Subcutaneous abdominal adipose tissue (tissue), 5 donors: Measurements from ENCODE around the gene KDM3A.
"Not testable (repeated sequence)": the region's sequence is repeated elsewhere in the genome, so short reads cannot be mapped to it uniquely, and the experiment has no call there.

ENCODE experiments used
- H3K27ac ChIP-seq: one replicate; pipeline ENCODE4 v1.7.0; 2013; ENCODE audit warnings: low read depth, mild to moderate bottlenecking, inconsistent platforms, low read length, moderate library complexity
- H3K27me3 ChIP-seq, 5 donors: one replicate each; pipeline ENCODE4 v1.7.0; 2013; ENCODE audit warnings: low read length in 5 of 5, inconsistent platforms in 1 of 5; ENCODE audit not compliant: control insufficient read depth in 5 of 5, insufficient read depth in 4 of 5
- H3K36me3 ChIP-seq, 5 donors: one replicate each; pipeline ENCODE4 v1.7.0; 2013; ENCODE audit warnings: low read length in 5 of 5; ENCODE audit not compliant: control insufficient read depth in 5 of 5, insufficient read depth in 5 of 5
- H3K4me1 ChIP-seq, 5 donors: one replicate each; pipeline ENCODE4 v1.7.0; 2013; ENCODE audit warnings: low read length in 5 of 5, mild to moderate bottlenecking in 3 of 5, moderate library complexity in 1 of 5; ENCODE audit not compliant: control insufficient read depth in 5 of 5, insufficient read depth in 5 of 5
- H3K4me3 ChIP-seq, 5 donors: one replicate each; pipeline ENCODE4 v1.7.0; 2013; ENCODE audit warnings: low read length in 5 of 5, low read depth in 1 of 5
- H3K9ac ChIP-seq, 5 donors: one replicate each; pipeline ENCODE4 v1.7.0; 2013; ENCODE audit warnings: low read length in 5 of 5, mild to moderate bottlenecking in 4 of 5, moderate library complexity in 3 of 5
- H3K9me3 ChIP-seq, 5 donors: one replicate each; pipeline ENCODE4 v1.7.0; 2013; ENCODE audit warnings: low read length in 5 of 5; ENCODE audit not compliant: control insufficient read depth in 5 of 5
- donor health status: healthy.
- donor health status: healthy.
- donor health status: healthy.
- donor health status: healthy.
- donor health status: healthy.

The KDM3A gene

GRCh38 chr2:86485802-86486201, 44.6 kb downstream of the KDM3A start:
- peaks cover 59 to 97% (median 91%) of the 10 kb centered on the region in 5 donors for H3K36me3 ChIP-seq
- H3K9ac ChIP-seq: no peak overlapping the region
- peaks cover 0 to 5% (median 2%) of the 10 kb centered on the region in 5 donors for H3K4me1 ChIP-seq
- no peak overlapping the region for H3K27ac ChIP-seq
- H3K27me3 ChIP-seq: no peaks in the 10 kb centered on the region
- no peaks in the 10 kb centered on the region for H3K9me3 ChIP-seq
- no peak overlapping the region for H3K4me3 ChIP-seq

- Histone ChIP-seq H3K27me3 (no peaks in the 10 kb centered on the region), H3K9me3 (no peaks in the 10 kb centered on the region), H3K4me3 (no peak overlapping the region), H3K4me1 (peaks cover 0 to 4% (median 0%) of the 10 kb centered on the region in 5 donors), H3K27ac (no peak overlapping the region), H3K36me3 (peaks cover 64 to 99% (median 96%) of the 10 kb centered on the region in 5 donors), H3K9ac (no peak overlapping the region)
Observed at GRCh38 chr2:86487062-86487461, 45.9 kb downstream of the KDM3A start.

GRCh38 chr2:86488561-86489250, 47.5 kb downstream of the KDM3A start:
- Histone ChIP-seq H3K27ac (no peak overlapping the region), H3K9me3 (no peaks in the 10 kb centered on the region), H3K36me3 (peaks cover 73 to 99% (median 92%) of the 10 kb centered on the region in 5 donors), H3K4me1 (no peaks in the 10 kb centered on the region), H3K9ac (no peak overlapping the region), H3K4me3 (no peak overlapping the region), H3K27me3 (no peaks in the 10 kb centered on the region)

- H3K4me3 ChIP-seq: no peak overlapping the region
- no peaks in the 10 kb centered on the region for H3K4me1 ChIP-seq
- no peak overlapping the region for H3K9ac ChIP-seq
- H3K27me3 ChIP-seq: no peaks in the 10 kb centered on the region
- peaks cover 72 to 91% (median 83%) of the 10 kb centered on the region in 5 donors for H3K36me3 ChIP-seq
- H3K9me3 ChIP-seq: no peaks in the 10 kb centered on the region
- no peak overlapping the region for H3K27ac ChIP-seq
Observed at GRCh38 chr2:86489542-86489941, 48.4 kb downstream of the KDM3A start.

- Histone ChIP-seq H3K4me1 (no peaks in the 10 kb centered on the region), H3K9me3 (no peaks in the 10 kb centered on the region), H3K27me3 (no peaks in the 10 kb centered on the region), H3K9ac (no peak overlapping the region), H3K36me3 (peaks cover 65 to 85% (median 79%) of the 10 kb centered on the region in 5 donors), H3K4me3 (no peak overlapping the region), H3K27ac (no peak overlapping the region)
Observed at GRCh38 chr2:86490245-86490644, 49.1 kb downstream of the KDM3A start.

- Histone ChIP-seq H3K9ac (no peak overlapping the region), H3K4me3 (no peak overlapping the region), H3K36me3 (peaks cover 65 to 82% (median 73%) of the 10 kb centered on the region in 5 donors), H3K9me3 (no peaks in the 10 kb centered on the region), H3K27ac (no peak overlapping the region), H3K27me3 (no peaks in the 10 kb centered on the region), H3K4me1 (no peaks in the 10 kb centered on the region)
Observed at GRCh38 chr2:86491088-86491487, 49.9 kb downstream of the KDM3A start.

GRCh38 chr2:86492048-86492453, 50.9 kb downstream of the KDM3A start:
- H3K27ac ChIP-seq: no peak overlapping the region
- peaks cover 64 to 77% (median 66%) of the 10 kb centered on the region in 5 donors for H3K36me3 ChIP-seq

GRCh38 chr2:86496391-86496790, 55.2 kb downstream of the KDM3A start:
- Histone ChIP-seq H3K36me3 (peaks cover 56 to 72% (median 64%) of the 10 kb centered on the region in 5 donors), H3K9me3 (peaks cover 0 to 12% (median 4%) of the 10 kb centered on the region in 5 donors)
- not testable (repeated sequence) for H3K4me1 ChIP-seq, H3K27ac ChIP-seq, H3K27me3 ChIP-seq, H3K9ac ChIP-seq, H3K4me3 ChIP-seq

More at GRCh38 chr2:86492048-86492453, 50.9 kb downstream of the KDM3A start:
- no peaks in the 10 kb centered on the region for H3K4me1 ChIP-seq
- no peak overlapping the region for H3K4me3 ChIP-seq
- no peaks in the 10 kb centered on the region for H3K27me3 ChIP-seq
- H3K9ac ChIP-seq: no peak overlapping the region
- H3K9me3 ChIP-seq: no peaks in the 10 kb centered on the region

GRCh38 chr2:86498468-86499260, 57.5 kb downstream of the KDM3A start:
- peaks cover 49 to 57% (median 53%) of the 10 kb centered on the region in 5 donors for H3K36me3 ChIP-seq

GRCh38 chr2:86499326-86499725, 58.2 kb downstream of the KDM3A start:
- Histone ChIP-seq H3K4me3 (no peak overlapping the region), H3K36me3 (peaks cover 47 to 61% (median 57%) of the 10 kb centered on the region in 5 donors), H3K9me3 (peaks cover 0 to 12% (median 4%) of the 10 kb centered on the region in 5 donors), H3K4me1 (peaks cover 0 to 4% (median 0%) of the 10 kb centered on the region in 5 donors), H3K27ac (no peak overlapping the region), H3K27me3 (no peaks in the 10 kb centered on the region), H3K9ac (no peak overlapping the region)

More at GRCh38 chr2:86498468-86499260, 57.5 kb downstream of the KDM3A start:
- Histone ChIP-seq H3K9me3 (peaks cover 0 to 12% (median 4%) of the 10 kb centered on the region in 5 donors), H3K4me3 (no peak overlapping the region), H3K27me3 (no peaks in the 10 kb centered on the region), H3K4me1 (peaks cover 0 to 4% (median 0%) of the 10 kb centered on the region in 5 donors), H3K9ac (no peak overlapping the region), H3K27ac (no peak overlapping the region)
